ENCODE data around the gene TNS1. TPM values are rescaled to one million over a fixed set of nuclear protein-coding genes. Genes with fewer than 3 reads are reported as not detected.

TNS1 gene
- total RNA-seq, 4 donors from 2014 or later, result 169 to 316 (median 229) TPM

GRCh38 chr2:217955881-217956493 lies 46.8 kb downstream of the TNS1 start:
- peaks cover 54 to 71% of the 10 kb centered on the region in 2 donors for H3K4me1 ChIP-seq
- H3K27ac ChIP-seq, result peak overlapping the region; percentile 90 to 100 (median 93)
- TF ChIP-seq POLR2A (IDR thresholded peaks at IDR 0.05), result no peak
- no peak for TF ChIP-seq CTCF (IDR thresholded peaks at IDR 0.05)
- no peak overlapping the region for H3K4me3 ChIP-seq (replicated peaks in 1 of 3)
- H3K9me3 ChIP-seq, result no peaks in the 10 kb centered on the region
- H3K27me3 ChIP-seq, result no peaks in the 10 kb centered on the region
- intact Hi-C loops (cut with DNase I), result no loop called here
- WGBS, 2 donors, result 90% methylated on average over 7 of the region's 7 CpGs
- peak in 1 of 2 donors; percentile 3 for DNase-seq
- no peaks in the 10 kb centered on the region for H3K36me3 ChIP-seq

GRCh38 chr2:217954971-217955740 lies 47.6 kb downstream of the TNS1 start:
- peaks cover 62 to 71% of the 10 kb centered on the region in 2 donors for H3K4me1 ChIP-seq
- peak; percentile 79 to 81 for DNase-seq
- TF ChIP-seq POLR2A (IDR thresholded peaks at IDR 0.05), result no peak
- TF ChIP-seq CTCF (IDR thresholded peaks at IDR 0.05), result no peak
- H3K27ac ChIP-seq, result peak overlapping the region; percentile 90 to 100 (median 93)
- H3K36me3 ChIP-seq, result no peaks in the 10 kb centered on the region
- H3K4me3 ChIP-seq (replicated peaks in 1 of 3), result no peak overlapping the region
- H3K27me3 ChIP-seq, result no peaks in the 10 kb centered on the region
- 58 to 78% methylated on average over 12 to 14 of the region's 15 CpGs for WGBS, 2 donors
- intact Hi-C loops (cut with DNase I), result no loop called here
- H3K9me3 ChIP-seq, result no peaks in the 10 kb centered on the region

- intact Hi-C loops (cut with DNase I), result no loop called here
- H3K27me3 ChIP-seq, result no peaks in the 10 kb centered on the region
- H3K4me1 ChIP-seq, result peaks cover 64 to 77% of the 10 kb centered on the region in 2 donors
- WGBS, 2 donors, result 35% methylated on average over 3 of the region's 3 CpGs
- no peaks in the 10 kb centered on the region for H3K36me3 ChIP-seq
- H3K9me3 ChIP-seq, result no peaks in the 10 kb centered on the region
- peak; percentile 81 to 89 for DNase-seq
- TF ChIP-seq POLR2A (IDR thresholded peaks at IDR 0.05) (no peak), CTCF (IDR thresholded peaks at IDR 0.05) (no peak)
- no peak overlapping the region for H3K4me3 ChIP-seq (replicated peaks in 1 of 3)
- H3K27ac ChIP-seq, result peak overlapping the region; percentile 90 to 100 (median 93)
Measured at GRCh38 chr2:217954469-217954868, 48.3 kb downstream of the TNS1 start.

- no peaks in the 10 kb centered on the region for H3K36me3 ChIP-seq
- 92 to 100% methylated on average over 1 to 9 of the region's 9 CpGs for WGBS, 2 donors
- no peak overlapping the region for H3K4me3 ChIP-seq (replicated peaks in 1 of 3)
- H3K9me3 ChIP-seq, result no peaks in the 10 kb centered on the region
- H3K4me1 ChIP-seq, result peaks cover 64 to 81% of the 10 kb centered on the region in 2 donors
- TF ChIP-seq POLR2A (IDR thresholded peaks at IDR 0.05), result no peak
- TF ChIP-seq CTCF (IDR thresholded peaks at IDR 0.05), result no peak
- intact Hi-C loops (cut with DNase I), result no loop called here
- H3K27me3 ChIP-seq, result no peaks in the 10 kb centered on the region
- peak overlapping the region; percentile 90 to 100 (median 93) for H3K27ac ChIP-seq
- DNase-seq, result no peak
Measured at GRCh38 chr2:217954051-217954450, 48.7 kb downstream of the TNS1 start.

GRCh38 chr2:217953531-217953932 lies 49.3 kb downstream of the TNS1 start:
- peaks cover 64 to 86% of the 10 kb centered on the region in 2 donors for H3K4me1 ChIP-seq
- no peaks in the 10 kb centered on the region for H3K9me3 ChIP-seq
- DNase-seq, result peak; percentile 91 to 93
- no peaks in the 10 kb centered on the region for H3K27me3 ChIP-seq
- intact Hi-C loops (cut with DNase I), result no loop called here
- no peak overlapping the region for H3K4me3 ChIP-seq (replicated peaks in 1 of 3)
- TF ChIP-seq CTCF (IDR thresholded peaks at IDR 0.05), result peak in 4 of 6 experiments; percentile 23 to 74 (median 54)
- TF ChIP-seq POLR2A (IDR thresholded peaks at IDR 0.05), result peak in 1 of 2 donors; percentile 58
- peak overlapping the region; percentile 90 to 100 (median 93) for H3K27ac ChIP-seq
- WGBS, 2 donors, result 6 to 22% methylated on average over 4 to 6 of the region's 6 CpGs
- H3K36me3 ChIP-seq, result no peaks in the 10 kb centered on the region

Measured in thyroid gland (tissue), 4 donors.